Calu3 (cell line): Measurements from ENCODE around the gene C5orf15. TPM values are rescaled to one million over a fixed set of nuclear protein-coding genes. Genes with fewer than 3 reads are reported as not detected.

Source experiments
- BruUV-seq: library from RNA; stranded (reverse); fragments of 400-500 nt; replicated peaks from 2 replicates; lab custom pipeline; 2021; lab: Mats Ljungman, UMichigan
- CTCF ChIA-PET: fragments of 300-600 bp; sonication (Branson Sonifier 250); formaldehyde crosslinking; loops from one replicate; lab custom pipeline; 2022; ENCODE audit warnings: antibody characterized with exemption; lab: Charles Lee
- DNase-seq: peaks from one replicate; pipeline ENCODE4 v3.0.0; 2022
- H3K27ac Mint-ChIP-seq: one replicate; pipeline ENCODE4 v1.8.0; 2022; ENCODE audit warnings: mixed read lengths; ENCODE audit not compliant: unreplicated experiment
- H3K27me3 Mint-ChIP-seq: one replicate; pipeline ENCODE4 v1.8.0; 2022; ENCODE audit warnings: mixed read lengths; ENCODE audit not compliant: unreplicated experiment
- H3K36me3 Mint-ChIP-seq: one replicate; pipeline ENCODE4 v1.8.0; 2022; ENCODE audit warnings: mild to moderate bottlenecking, moderate library complexity, mixed read lengths; ENCODE audit not compliant: insufficient read depth, unreplicated experiment
- H3K4me1 Mint-ChIP-seq: one replicate; pipeline ENCODE4 v1.8.0; 2022; ENCODE audit warnings: mild to moderate bottlenecking, low read depth, mixed read lengths; ENCODE audit not compliant: unreplicated experiment
- H3K4me3 Mint-ChIP-seq: one replicate; pipeline ENCODE4 v1.8.0; 2022; ENCODE audit warnings: mild to moderate bottlenecking, low read depth, moderate library complexity, mixed read lengths; ENCODE audit not compliant: unreplicated experiment
- H3K9me3 Mint-ChIP-seq: one replicate; pipeline ENCODE4 v1.8.0; 2022; ENCODE audit warnings: low read depth, mixed read lengths; ENCODE audit not compliant: unreplicated experiment
- intact Hi-C: fragments of 100-400 bp; cut with micrococcal nuclease; formaldehyde crosslinking; loops from one replicate; pipeline ENCODE4 v1.10.0; 2022; ENCODE audit not compliant: unreplicated experiment
- total RNA-seq: library from RNA; stranded (reverse); gene quantifications from 2 replicates; pipeline ENCODE4 v1.2.3, GENCODE V29; 2022
- TF ChIP-seq, protein P1 (sequence below): fragments of 200-600 bp; IDR thresholded peaks from one replicate; pipeline ENCODE4 v1.8.0; 2022; ENCODE audit warnings: antibody characterized with exemption; ENCODE audit not compliant: unreplicated experiment

Gene C5orf15
- total RNA-seq, 1 experiment from 2014 or later: 104 TPM

DNA sequence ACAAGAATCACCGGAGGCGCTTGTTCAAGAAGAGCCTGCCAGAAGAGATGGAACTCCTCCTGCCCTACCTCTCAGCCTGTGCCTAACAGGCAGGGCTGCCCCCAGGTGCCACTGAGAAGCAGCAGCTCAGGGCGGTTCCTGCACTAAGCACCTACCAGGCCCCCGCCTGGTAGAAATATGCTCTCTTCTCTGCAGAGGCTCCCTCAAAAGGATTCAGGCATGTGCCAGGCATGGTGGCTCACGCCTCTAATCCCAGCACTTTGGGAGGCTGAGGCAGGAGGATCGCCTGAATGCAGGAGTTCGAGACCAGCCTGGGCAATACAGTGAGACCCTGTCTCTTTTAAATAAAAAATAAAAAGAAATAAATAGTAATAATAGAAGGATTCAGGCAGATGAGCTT is 30.4 kb upstream of the C5orf15 start:
- Mint-ChIP-seq H3K4me1 (peaks cover 87% of the 10 kb centered on the region), H3K9me3 (no peaks in the 10 kb centered on the region), H3K27me3 (no peaks in the 10 kb centered on the region), H3K4me3 (no peak overlapping the region), H3K27ac (no peak overlapping the region), H3K36me3 (peaks cover 30% of the 10 kb centered on the region)
- DNase-seq: no peak
- intact Hi-C loops: no loop called here
- BruUV-seq: no TSS peak
- TF ChIP-seq, protein P1, sequence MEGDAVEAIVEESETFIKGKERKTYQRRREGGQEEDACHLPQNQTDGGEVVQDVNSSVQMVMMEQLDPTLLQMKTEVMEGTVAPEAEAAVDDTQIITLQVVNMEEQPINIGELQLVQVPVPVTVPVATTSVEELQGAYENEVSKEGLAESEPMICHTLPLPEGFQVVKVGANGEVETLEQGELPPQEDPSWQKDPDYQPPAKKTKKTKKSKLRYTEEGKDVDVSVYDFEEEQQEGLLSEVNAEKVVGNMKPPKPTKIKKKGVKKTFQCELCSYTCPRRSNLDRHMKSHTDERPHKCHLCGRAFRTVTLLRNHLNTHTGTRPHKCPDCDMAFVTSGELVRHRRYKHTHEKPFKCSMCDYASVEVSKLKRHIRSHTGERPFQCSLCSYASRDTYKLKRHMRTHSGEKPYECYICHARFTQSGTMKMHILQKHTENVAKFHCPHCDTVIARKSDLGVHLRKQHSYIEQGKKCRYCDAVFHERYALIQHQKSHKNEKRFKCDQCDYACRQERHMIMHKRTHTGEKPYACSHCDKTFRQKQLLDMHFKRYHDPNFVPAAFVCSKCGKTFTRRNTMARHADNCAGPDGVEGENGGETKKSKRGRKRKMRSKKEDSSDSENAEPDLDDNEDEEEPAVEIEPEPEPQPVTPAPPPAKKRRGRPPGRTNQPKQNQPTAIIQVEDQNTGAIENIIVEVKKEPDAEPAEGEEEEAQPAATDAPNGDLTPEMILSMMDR: no peak
- CTCF ChIA-PET: interaction anchor here (0.8 to 1.3 kb wide), 3 partner anchors 12 to 575 kb away, joined by 3 read pairs; no protein-coding TSS in a partner anchor

DNA sequence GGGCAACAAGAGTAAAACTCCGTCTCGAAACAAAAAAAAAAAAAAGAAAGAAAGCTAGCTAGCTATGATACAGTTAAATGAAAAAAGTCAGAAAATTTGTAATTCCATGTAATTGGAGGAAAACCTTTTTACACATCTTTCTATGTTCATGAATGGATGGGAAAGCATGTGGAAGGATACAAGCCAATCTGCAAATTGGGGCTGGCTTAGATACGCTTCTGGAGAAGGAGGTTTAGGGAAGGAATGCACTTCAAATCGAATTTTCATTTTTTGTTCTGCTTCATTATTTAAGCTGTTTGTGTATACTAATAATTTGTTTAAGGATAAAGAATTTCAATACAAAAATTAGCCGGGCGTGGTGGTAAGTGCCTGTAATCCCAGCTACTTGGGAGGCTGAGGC is 29.6 kb upstream of the C5orf15 start:
- DNase-seq: no peak
- TF ChIP-seq, protein P1: no peak
- BruUV-seq: no TSS peak
- intact Hi-C loops: no loop called here
- H3K27ac Mint-ChIP-seq: no peak overlapping the region
- peaks cover 91% of the 10 kb centered on the region for H3K4me1 Mint-ChIP-seq
- CTCF ChIA-PET: interaction anchor here (1.0 to 1.3 kb wide), 2 partner anchors 28 to 575 kb away, joined by 3 to 5 read pairs; no protein-coding TSS in a partner anchor
- H3K9me3 Mint-ChIP-seq: no peaks in the 10 kb centered on the region
- no peaks in the 10 kb centered on the region for H3K27me3 Mint-ChIP-seq
- H3K36me3 Mint-ChIP-seq: peaks cover 23% of the 10 kb centered on the region
- no peak overlapping the region for H3K4me3 Mint-ChIP-seq

DNA sequence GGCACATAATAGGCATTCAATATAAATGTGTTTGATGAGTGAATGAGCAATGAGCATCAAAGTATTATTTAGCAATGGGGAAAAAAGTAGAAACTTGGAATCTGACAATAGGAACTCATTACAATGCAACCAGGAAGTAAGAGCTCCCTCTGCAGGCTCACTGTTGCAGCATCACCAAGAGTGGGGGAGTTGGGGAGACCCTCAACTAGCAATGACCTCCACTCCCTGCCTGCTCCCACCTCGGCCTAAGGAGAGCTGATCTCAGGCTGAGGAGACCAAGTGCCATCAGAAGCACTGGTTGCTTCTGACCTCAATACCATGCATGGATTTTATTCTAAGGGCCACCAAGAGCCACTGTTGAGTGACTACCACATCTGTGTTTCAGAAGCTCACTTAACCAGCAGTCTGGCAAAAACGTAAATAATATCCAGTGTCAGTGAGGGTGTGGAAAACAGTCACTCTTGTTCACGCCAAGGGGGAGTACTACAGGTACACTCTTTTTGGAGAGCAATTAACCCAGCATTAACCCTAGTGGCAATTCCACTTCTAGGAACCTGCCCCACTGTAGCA is 28.3 kb upstream of the C5orf15 start:
- no peak for DNase-seq
- intact Hi-C loops: no loop called here
- no peak overlapping the region for H3K27ac Mint-ChIP-seq
- peaks cover 22% of the 10 kb centered on the region for H3K36me3 Mint-ChIP-seq
- no peaks in the 10 kb centered on the region for H3K9me3 Mint-ChIP-seq
- no TSS peak for BruUV-seq
- H3K4me1 Mint-ChIP-seq: peaks cover 87% of the 10 kb centered on the region
- TF ChIP-seq, protein P1: peak; percentile 51
- no peaks in the 10 kb centered on the region for H3K27me3 Mint-ChIP-seq
- CTCF ChIA-PET: interaction anchor here (0.5 to 2.1 kb wide), 9 partner anchors 15 to 422 kb away, joined by 3 to 6 read pairs (median 4); no protein-coding TSS in a partner anchor
- H3K4me3 Mint-ChIP-seq: no peak overlapping the region

DNA sequence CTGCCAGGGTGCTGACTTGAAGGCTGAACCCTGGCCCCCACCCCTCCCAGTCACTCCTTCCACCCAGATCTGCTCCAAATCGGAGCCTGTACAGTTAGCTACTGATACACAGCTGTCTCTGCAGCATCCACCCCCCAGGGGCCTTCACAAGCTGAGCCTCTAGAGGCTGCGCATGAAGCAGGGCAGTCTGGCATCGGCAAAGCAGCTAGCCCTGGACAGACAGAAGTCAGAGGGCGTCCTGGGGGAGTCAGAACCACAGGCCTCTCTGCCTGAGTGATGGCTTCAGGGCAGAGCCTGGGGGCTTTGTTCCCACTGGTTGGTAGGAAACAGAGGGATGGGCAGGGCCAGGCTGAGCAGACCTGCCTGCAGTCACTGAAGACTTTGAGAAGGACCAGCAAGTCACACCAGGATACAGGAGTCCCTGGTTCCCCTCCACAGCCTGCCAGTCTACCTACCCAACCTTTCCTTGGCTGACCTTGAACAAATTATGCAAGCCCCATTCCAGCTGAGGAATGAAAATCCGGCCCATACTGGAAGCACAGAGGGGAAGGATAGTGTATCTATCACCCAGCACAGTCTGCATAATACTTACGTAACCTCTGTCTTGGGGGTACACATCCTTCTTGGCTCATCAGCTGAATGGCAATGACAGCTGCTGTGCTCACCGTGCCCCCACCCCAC is 27.6 kb upstream of the C5orf15 start:
- intact Hi-C loops: no loop called here
- H3K27me3 Mint-ChIP-seq: no peaks in the 10 kb centered on the region
- CTCF ChIA-PET: interaction anchor here (0.5 to 2.1 kb wide), 9 partner anchors 16 to 254 kb away, joined by 3 to 6 read pairs (median 4); no protein-coding TSS in a partner anchor
- H3K4me3 Mint-ChIP-seq: peak overlapping the region; percentile 31
- DNase-seq: no peak
- no peaks in the 10 kb centered on the region for H3K9me3 Mint-ChIP-seq
- BruUV-seq: no TSS peak
- H3K27ac Mint-ChIP-seq: no peak overlapping the region
- TF ChIP-seq, protein P1: no peak
- H3K4me1 Mint-ChIP-seq: peaks cover 79% of the 10 kb centered on the region
- H3K36me3 Mint-ChIP-seq: peaks cover 22% of the 10 kb centered on the region
